ENCODE data around the gene MYO1A.

MYO1A gene

DNA sequence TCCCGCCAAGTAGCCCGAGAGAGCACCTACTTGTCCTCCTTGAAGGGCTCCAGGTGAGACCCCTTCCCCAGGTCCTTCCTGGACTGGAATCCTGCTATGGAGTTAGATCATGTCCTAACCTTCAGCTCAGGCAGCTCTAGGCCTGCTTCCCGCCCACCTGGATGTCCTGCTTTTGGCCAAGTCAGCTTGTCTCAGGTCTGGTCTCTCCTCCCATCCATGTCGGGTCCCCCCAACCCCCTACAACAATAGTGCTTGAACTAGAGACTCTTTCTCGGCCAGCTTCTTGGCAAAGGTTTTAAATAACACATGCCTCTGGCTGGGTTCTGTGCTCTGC, 42.6 kb upstream of the MYO1A start:
- no peaks in the 10 kb centered on the region for H3K27me3 ChIP-seq (ENCODE audit: insufficient read depth, low read length)
- no peaks in the 10 kb centered on the region for H3K9me3 ChIP-seq (ENCODE audit: insufficient read depth, low read depth, low read length)
- no peak overlapping the region for H3K27ac ChIP-seq (ENCODE audit: low read depth, low read length)
- 91% methylated on average over 5 of the region's 5 CpGs for WGBS
- peaks cover 53% of the 10 kb centered on the region for H3K36me3 ChIP-seq (ENCODE audit: insufficient read depth, low read length)
- no peak overlapping the region for H3K9ac ChIP-seq (ENCODE audit: low read depth, low read length)
- no peak overlapping the region for H3K4me3 ChIP-seq (ENCODE audit: low read length)
- peaks cover 14% of the 10 kb centered on the region for H3K4me1 ChIP-seq (ENCODE audit: insufficient read depth, low read length)

DNA sequence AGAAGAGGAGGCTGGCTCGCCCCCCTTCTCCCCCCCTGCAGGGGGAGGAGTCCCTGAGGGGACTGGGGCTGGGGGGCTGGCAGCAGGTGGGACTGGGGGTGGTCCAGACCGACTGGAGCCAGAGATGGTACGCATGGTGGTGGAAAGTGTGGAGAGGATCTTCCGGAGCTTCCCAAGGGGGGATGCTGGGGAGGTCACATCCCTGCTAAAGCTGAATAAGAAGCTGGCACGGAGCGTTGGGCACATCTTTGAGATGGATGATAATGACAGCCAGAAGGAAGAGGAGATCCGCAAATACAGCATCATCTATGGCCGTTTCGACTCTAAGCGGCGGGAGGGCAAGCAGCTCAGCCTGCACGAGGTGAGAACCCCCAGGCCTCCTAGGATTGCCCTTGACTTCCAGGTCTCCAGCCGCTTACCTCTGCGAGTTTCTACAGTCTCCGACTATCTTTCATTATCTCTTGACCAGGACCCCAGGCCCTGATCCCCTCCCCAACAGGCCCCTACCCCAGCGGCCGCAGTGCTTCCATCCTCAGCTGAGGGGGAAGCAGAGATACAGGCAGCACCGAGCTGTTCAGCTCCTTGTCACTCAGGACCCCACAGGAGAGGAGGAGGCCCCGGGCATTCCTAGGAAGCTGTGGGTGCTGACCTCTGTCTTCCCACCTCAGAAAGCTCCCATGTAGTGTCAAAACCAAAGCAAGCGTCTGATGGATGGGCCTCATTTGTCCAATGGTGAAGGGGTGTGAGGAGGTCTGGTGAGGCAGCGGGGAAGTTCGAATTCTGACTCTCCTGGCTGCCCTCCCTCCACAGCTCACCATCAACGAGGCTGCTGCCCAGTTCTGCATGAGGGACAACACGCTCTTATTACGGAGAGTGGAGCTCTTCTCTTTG, 42.0 kb upstream of the MYO1A start:
- 91% methylated on average over 25 of the region's 25 CpGs for WGBS
- Histone ChIP-seq H3K27ac (ENCODE audit: low read depth, low read length) (no peak overlapping the region), H3K9me3 (ENCODE audit: insufficient read depth, low read depth, low read length) (no peaks in the 10 kb centered on the region), H3K9ac (ENCODE audit: low read depth, low read length) (no peak overlapping the region), H3K27me3 (ENCODE audit: insufficient read depth, low read length) (no peaks in the 10 kb centered on the region), H3K36me3 (ENCODE audit: insufficient read depth, low read length) (peaks cover 51% of the 10 kb centered on the region), H3K4me3 (ENCODE audit: low read length) (no peak overlapping the region), H3K4me1 (ENCODE audit: insufficient read depth, low read length) (peaks cover 14% of the 10 kb centered on the region)

- Histone ChIP-seq H3K27me3 (ENCODE audit: insufficient read depth, low read length) (no peaks in the 10 kb centered on the region), H3K4me3 (ENCODE audit: low read length) (peak overlapping the region; percentile 34; the same call in 1 of the 2 replicates), H3K9ac (ENCODE audit: low read depth, low read length) (no peak overlapping the region), H3K36me3 (ENCODE audit: insufficient read depth, low read length) (peaks cover 45% of the 10 kb centered on the region), H3K9me3 (ENCODE audit: insufficient read depth, low read depth, low read length) (no peaks in the 10 kb centered on the region), H3K4me1 (ENCODE audit: insufficient read depth, low read length) (peaks cover 18% of the 10 kb centered on the region), H3K27ac (ENCODE audit: low read depth, low read length) (no peak overlapping the region)
- WGBS: 92% methylated on average over 22 of the region's 22 CpGs
Observed at GRCh38 chr12:57090924-57091637, 41.2 kb upstream of the MYO1A start.

DNA sequence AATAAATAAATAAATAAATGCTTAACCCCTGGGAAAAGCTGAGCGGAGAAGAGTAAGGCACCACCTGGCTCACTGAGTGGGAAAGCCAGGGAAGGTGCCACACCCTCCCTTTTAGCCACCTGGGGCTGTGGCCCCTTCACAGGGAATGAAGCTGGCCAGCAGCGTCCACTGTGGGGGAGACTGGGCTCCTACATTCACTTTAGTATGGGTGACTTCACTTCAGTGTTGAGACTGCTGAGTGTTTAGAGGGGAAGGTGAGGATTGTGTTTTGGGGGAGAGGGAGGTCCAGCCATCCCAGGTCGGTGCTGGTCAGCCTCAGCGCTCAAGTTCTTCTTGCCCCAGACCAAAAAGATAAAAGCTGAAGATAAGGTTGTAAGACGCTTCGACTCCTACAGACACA, 40.6 kb upstream of the MYO1A start:
- no peaks in the 10 kb centered on the region for H3K9me3 ChIP-seq (ENCODE audit: insufficient read depth, low read depth, low read length)
- no peaks in the 10 kb centered on the region for H3K27me3 ChIP-seq (ENCODE audit: insufficient read depth, low read length)
- no peak overlapping the region for H3K27ac ChIP-seq (ENCODE audit: low read depth, low read length)
- peak overlapping the region; percentile 34; the same call in 1 of the 2 replicates for H3K4me3 ChIP-seq (ENCODE audit: low read length)
- 80% methylated on average over 6 of the region's 6 CpGs for WGBS
- no peak overlapping the region for H3K9ac ChIP-seq (ENCODE audit: low read depth, low read length)
- peaks cover 24% of the 10 kb centered on the region for H3K4me1 ChIP-seq (ENCODE audit: insufficient read depth, low read length)
- H3K36me3 ChIP-seq (ENCODE audit: insufficient read depth, low read length): peaks cover 40% of the 10 kb centered on the region

DNA sequence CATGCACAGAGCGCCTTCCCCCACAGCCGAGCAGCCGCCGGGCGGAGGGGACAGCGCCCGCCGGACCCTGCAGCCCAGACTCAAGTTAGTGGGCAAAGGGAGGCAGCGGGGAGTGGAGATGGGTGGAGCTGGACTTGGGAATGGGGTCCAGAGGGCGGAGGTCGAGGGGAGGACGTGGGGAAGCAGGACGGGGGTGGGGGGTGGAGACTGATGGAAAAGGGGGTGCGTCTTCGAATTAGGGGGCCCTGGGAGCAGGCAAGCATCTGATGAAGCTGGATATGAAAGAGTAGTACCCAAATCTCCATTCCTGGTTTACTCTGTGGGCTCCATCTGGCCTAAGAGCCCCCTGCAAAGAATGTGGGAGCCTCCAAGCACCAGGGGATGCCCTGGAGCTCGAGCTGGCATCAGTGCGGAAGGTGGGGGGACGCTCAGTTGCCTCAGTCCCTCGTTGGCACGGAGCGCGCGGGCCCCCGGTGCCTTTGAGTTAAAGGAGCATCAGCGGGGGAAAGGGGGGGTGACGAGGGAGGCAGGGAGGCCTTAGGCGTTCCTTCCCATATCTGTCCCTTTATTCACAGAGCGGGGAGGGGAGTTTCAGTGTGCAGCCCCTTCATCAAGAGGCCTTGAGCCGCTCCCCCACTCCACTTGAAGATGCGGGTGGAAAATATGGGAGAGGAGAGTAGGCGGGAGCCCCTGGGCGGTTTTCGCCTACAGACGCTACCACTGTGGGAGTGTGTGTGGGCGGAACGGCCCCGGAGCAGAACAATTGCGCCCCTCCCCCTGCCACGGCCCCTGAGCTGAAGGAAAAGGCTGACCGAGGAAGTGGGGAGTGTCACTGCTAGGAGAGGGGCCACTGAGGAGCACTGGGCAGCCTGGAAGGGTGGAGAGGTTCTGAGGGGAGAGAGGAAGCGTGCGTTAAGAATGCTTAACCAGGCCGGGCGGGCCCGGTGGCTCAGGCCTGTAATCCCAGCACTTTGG, 39.6 kb upstream of the MYO1A start:
- Histone ChIP-seq H3K4me1 (ENCODE audit: insufficient read depth, low read length) (peaks cover 19% of the 10 kb centered on the region), H3K9ac (ENCODE audit: low read depth, low read length) (peak overlapping the region; percentile 75), H3K27ac (ENCODE audit: low read depth, low read length) (peak overlapping the region; percentile 77), H3K27me3 (ENCODE audit: insufficient read depth, low read length) (no peaks in the 10 kb centered on the region), H3K9me3 (ENCODE audit: insufficient read depth, low read depth, low read length) (no peaks in the 10 kb centered on the region), H3K4me3 (ENCODE audit: low read length) (peak overlapping the region; percentile 90), H3K36me3 (ENCODE audit: insufficient read depth, low read length) (peaks cover 30% of the 10 kb centered on the region)
- whole genome bisulfite sequencing: 2% methylated on average over 41 of the region's 45 CpGs

GRCh38 chr12:57088354-57089270, 38.7 kb upstream of the MYO1A start, which contains the start of gene NAB2:
NAB2 (plus strand) TSS chr12:57089114; CDS start chr12:57089272, 158 bp downstream.
- Histone ChIP-seq H3K36me3 (ENCODE audit: insufficient read depth, low read length) (peaks cover 25% of the 10 kb centered on the region), H3K9me3 (ENCODE audit: insufficient read depth, low read depth, low read length) (no peaks in the 10 kb centered on the region), H3K27ac (ENCODE audit: low read depth, low read length) (peak within 1 kb of the TSS; percentile 100), H3K4me3 (ENCODE audit: low read length) (peak within 1 kb of the TSS; percentile 90), H3K4me1 (ENCODE audit: insufficient read depth, low read length) (peaks cover 13% of the 10 kb centered on the region), H3K27me3 (ENCODE audit: insufficient read depth, low read length) (no peaks in the 10 kb centered on the region), H3K9ac (ENCODE audit: low read depth, low read length) (peak within 1 kb of the TSS; percentile 91)
- under 1% methylated on average over 81 of the region's 91 CpGs for WGBS

- Histone ChIP-seq H3K27me3 (ENCODE audit: insufficient read depth, low read length) (no peaks in the 10 kb centered on the region), H3K36me3 (ENCODE audit: insufficient read depth, low read length) (peaks cover 21% of the 10 kb centered on the region), H3K4me3 (ENCODE audit: low read length) (peak overlapping the region; percentile 80), H3K27ac (ENCODE audit: low read depth, low read length) (peak overlapping the region; percentile 100), H3K9me3 (ENCODE audit: insufficient read depth, low read depth, low read length) (no peaks in the 10 kb centered on the region), H3K4me1 (ENCODE audit: insufficient read depth, low read length) (peaks cover 10% of the 10 kb centered on the region), H3K9ac (ENCODE audit: low read depth, low read length) (peak overlapping the region; percentile 91)
- WGBS: under 1% methylated on average over 33 of the region's 37 CpGs
Observed at GRCh38 chr12:57087691-57088353, 37.9 kb upstream of the MYO1A start.

- H3K4me3 ChIP-seq (ENCODE audit: low read length): peak overlapping the region; percentile 80
- under 1% methylated on average over 52 of the region's 52 CpGs for WGBS
- H3K9ac ChIP-seq (ENCODE audit: low read depth, low read length): peak overlapping the region; percentile 81
- peaks cover 10% of the 10 kb centered on the region for H3K4me1 ChIP-seq (ENCODE audit: insufficient read depth, low read length)
- H3K9me3 ChIP-seq (ENCODE audit: insufficient read depth, low read depth, low read length): no peaks in the 10 kb centered on the region
- H3K36me3 ChIP-seq (ENCODE audit: insufficient read depth, low read length): peaks cover 14% of the 10 kb centered on the region
- H3K27me3 ChIP-seq (ENCODE audit: insufficient read depth, low read length): no peaks in the 10 kb centered on the region
- peak overlapping the region; percentile 100 for H3K27ac ChIP-seq (ENCODE audit: low read depth, low read length)
Observed at GRCh38 chr12:57087010-57087690, 37.2 kb upstream of the MYO1A start.

DNA sequence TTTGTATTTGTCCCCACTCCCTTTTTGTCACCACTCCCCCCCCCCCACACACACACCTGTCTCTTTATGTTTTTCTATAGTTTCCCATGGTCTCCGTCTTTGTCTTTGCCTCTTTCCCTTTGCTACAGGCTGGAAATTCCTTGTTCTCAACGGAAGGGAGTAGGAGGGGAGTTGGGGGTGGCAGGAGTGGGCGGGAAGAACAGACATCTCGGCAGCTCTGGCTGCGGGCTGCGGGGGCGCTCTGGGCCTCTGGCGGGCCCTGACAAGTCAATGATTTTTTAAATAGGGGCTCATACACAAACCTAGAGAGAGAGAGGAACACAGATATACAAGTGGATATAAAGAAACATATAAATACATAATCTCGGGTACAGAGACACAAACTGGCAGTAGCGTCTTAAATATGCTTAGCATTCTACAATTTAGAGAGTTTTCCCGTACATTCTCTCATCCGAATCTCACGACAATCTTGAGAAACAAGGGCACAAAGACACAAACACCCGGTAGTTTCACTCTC, 36.6 kb upstream of the MYO1A start:
- Histone ChIP-seq H3K27ac (ENCODE audit: low read depth, low read length) (peak overlapping the region; percentile 100), H3K27me3 (ENCODE audit: insufficient read depth, low read length) (no peaks in the 10 kb centered on the region), H3K9me3 (ENCODE audit: insufficient read depth, low read depth, low read length) (no peaks in the 10 kb centered on the region), H3K9ac (ENCODE audit: low read depth, low read length) (peak overlapping the region; percentile 60), H3K4me1 (ENCODE audit: insufficient read depth, low read length) (peaks cover 10% of the 10 kb centered on the region), H3K4me3 (ENCODE audit: low read length) (peak overlapping the region; percentile 80), H3K36me3 (ENCODE audit: insufficient read depth, low read length) (peaks cover 8% of the 10 kb centered on the region)
- under 1% methylated on average over 14 of the region's 14 CpGs for WGBS
